ENCODE measurements around the gene ZMYM2.

ZMYM2 gene

GRCh38 chr13:20105161-20105689, 146.7 kb downstream of the ZMYM2 start:
- no peak for TF ChIP-seq JUND (IDR thresholded peaks at IDR 0.05; ENCODE audit: low read depth)
- in situ Hi-C loops (cut with HindIII; ENCODE audit: low pct_unique_long_range_greater_than_20kb, low sequenced_read_pairs), result no loop called here
- DNase-seq (ENCODE audit: low read depth in 1 of 2, low spot score in 1 of 2), result no peak

- DNase-seq (ENCODE audit: low read depth in 1 of 2, low spot score in 1 of 2), result no peak
- no peak for TF ChIP-seq JUND (IDR thresholded peaks at IDR 0.05; ENCODE audit: low read depth)
- in situ Hi-C loops (cut with HindIII; ENCODE audit: low pct_unique_long_range_greater_than_20kb, low sequenced_read_pairs), result no loop called here
Measured at GRCh38 chr13:20106742-20107141, 148.2 kb downstream of the ZMYM2 start.

GRCh38 chr13:20109037-20109436, 150.5 kb downstream of the ZMYM2 start:
- DNase-seq (ENCODE audit: low read depth in 1 of 2, low spot score in 1 of 2), result no peak
- in situ Hi-C loops (cut with HindIII; ENCODE audit: low pct_unique_long_range_greater_than_20kb, low sequenced_read_pairs), result no loop called here
- TF ChIP-seq JUND (IDR thresholded peaks at IDR 0.05; ENCODE audit: low read depth), result no peak

- no peak for DNase-seq (ENCODE audit: low read depth in 1 of 2, low spot score in 1 of 2)
- TF ChIP-seq JUND (IDR thresholded peaks at IDR 0.05; ENCODE audit: low read depth), result no peak
- in situ Hi-C loops (cut with HindIII; ENCODE audit: low pct_unique_long_range_greater_than_20kb, low sequenced_read_pairs), result no loop called here
Measured at GRCh38 chr13:20114066-20114610, 155.6 kb downstream of the ZMYM2 start.

- no peak for TF ChIP-seq JUND (IDR thresholded peaks at IDR 0.05; ENCODE audit: low read depth)
- DNase-seq (ENCODE audit: low read depth in 1 of 2, low spot score in 1 of 2), result no peak
- in situ Hi-C loops (cut with HindIII; ENCODE audit: low pct_unique_long_range_greater_than_20kb, low sequenced_read_pairs), result no loop called here
Measured at GRCh38 chr13:20116213-20116612, 157.7 kb downstream of the ZMYM2 start.

- peak; percentile 49 to 86 for DNase-seq (ENCODE audit: low read depth in 1 of 2, low spot score in 1 of 2)
- in situ Hi-C loops (cut with HindIII; ENCODE audit: low pct_unique_long_range_greater_than_20kb, low sequenced_read_pairs), result no loop called here
- TF ChIP-seq JUND (IDR thresholded peaks at IDR 0.05; ENCODE audit: low read depth), result no peak
Measured at GRCh38 chr13:20118268-20119140, 160.0 kb downstream of the ZMYM2 start.

GRCh38 chr13:20119960-20120359, 161.4 kb downstream of the ZMYM2 start:
- no peak for TF ChIP-seq JUND (IDR thresholded peaks at IDR 0.05; ENCODE audit: low read depth)
- in situ Hi-C loops (cut with HindIII; ENCODE audit: low pct_unique_long_range_greater_than_20kb, low sequenced_read_pairs), result no loop called here
- DNase-seq (ENCODE audit: low read depth in 1 of 2, low spot score in 1 of 2), result no peak

GRCh38 chr13:20121159-20121525, 162.6 kb downstream of the ZMYM2 start:
- peak in 1 of 2 experiments; percentile 28 for DNase-seq (ENCODE audit: low read depth in 1 of 2, low spot score in 1 of 2)
- in situ Hi-C loops (cut with HindIII; ENCODE audit: low pct_unique_long_range_greater_than_20kb, low sequenced_read_pairs), result no loop called here
- no peak for TF ChIP-seq JUND (IDR thresholded peaks at IDR 0.05; ENCODE audit: low read depth)

- no peak for DNase-seq (ENCODE audit: low read depth in 1 of 2, low spot score in 1 of 2)
- in situ Hi-C loops (cut with HindIII; ENCODE audit: low pct_unique_long_range_greater_than_20kb, low sequenced_read_pairs), result no loop called here
Measured at GRCh38 chr13:20124303-20124702, 165.8 kb downstream of the ZMYM2 start.

GRCh38 chr13:20125129-20125782, 166.7 kb downstream of the ZMYM2 start:
- no peak for DNase-seq (ENCODE audit: low read depth in 1 of 2, low spot score in 1 of 2)
- in situ Hi-C loops (cut with HindIII; ENCODE audit: low pct_unique_long_range_greater_than_20kb, low sequenced_read_pairs), result no loop called here
- TF ChIP-seq JUND (IDR thresholded peaks at IDR 0.05; ENCODE audit: low read depth), result no peak

More at GRCh38 chr13:20124303-20124702, 165.8 kb downstream of the ZMYM2 start:
- TF ChIP-seq JUND (IDR thresholded peaks at IDR 0.05; ENCODE audit: low read depth), result no peak

GRCh38 chr13:20125783-20126165, 167.2 kb downstream of the ZMYM2 start:
- TF ChIP-seq JUND (IDR thresholded peaks at IDR 0.05; ENCODE audit: low read depth), result no peak
- in situ Hi-C loops (cut with HindIII; ENCODE audit: low pct_unique_long_range_greater_than_20kb, low sequenced_read_pairs), result no loop called here
- no peak for DNase-seq (ENCODE audit: low read depth in 1 of 2, low spot score in 1 of 2)

GRCh38 chr13:20126541-20127261, 168.2 kb downstream of the ZMYM2 start:
- no peak for TF ChIP-seq JUND (IDR thresholded peaks at IDR 0.05; ENCODE audit: low read depth)
- DNase-seq (ENCODE audit: low read depth in 1 of 2, low spot score in 1 of 2), result no peak
- in situ Hi-C loops (cut with HindIII; ENCODE audit: low pct_unique_long_range_greater_than_20kb, low sequenced_read_pairs), result no loop called here

All from T47D (cell line).